K562 (cell line): ENCODE results near the gene CUEDC2. TPM values are rescaled to one million over a fixed set of nuclear protein-coding genes. Genes with fewer than 3 reads are reported as not detected.
"Not testable (repeated sequence)": the region's sequence is repeated elsewhere in the genome, so short reads cannot be mapped to it uniquely, and the experiment has no call there.

Experiments
- ATF1 ChIP-seq, 2 experiments: fragments of 450-650 bp in 1 of 2; IDR thresholded peaks; 2 replicates each; pipeline ENCODE4 v1.6.1; 2016; ENCODE audit warnings: missing compliant biosample characterization in 1 of 2, missing genetic modification characterization in 1 of 2
- BACH1 ChIP-seq: fragments of 200-800 bp; sonication (Bioruptor generic); IDR thresholded peaks from 2 replicates; pipeline ENCODE4 v1.6.1; 2016; ENCODE audit warnings: missing genetic modification characterization, missing compliant biosample characterization
- ILK ChIP-seq: fragments of 450-650 bp; IDR thresholded peaks from 2 replicates; pipeline ENCODE4 v1.6.1; 2016; ENCODE audit warnings: missing genetic modification characterization, low read depth, mild to moderate bottlenecking, missing compliant biosample characterization, moderate library complexity, borderline replicate concordance
- SMAD3 ChIP-seq: fragments of 450-650 bp; formaldehyde crosslinking; conservative IDR thresholded peaks from 2 replicates; pipeline ENCODE4 v1.4.0; 2020; ENCODE audit warnings: mild to moderate bottlenecking
- TCFL5 ChIP-seq: fragments of 250-450 bp; sonication (Bioruptor Pico); conservative IDR thresholded peaks from 2 replicates; pipeline ENCODE4 v1.6.1; 2021; ENCODE audit warnings: mild to moderate bottlenecking, moderate library complexity, matching md5 sums
- ZNF444 ChIP-seq: fragments of 250-450 bp; sonication (Bioruptor Pico); IDR thresholded peaks from 2 replicates; pipeline ENCODE4 v1.4.0; 2020; ENCODE audit warnings: mild to moderate bottlenecking, moderate library complexity
- ZNF668 ChIP-seq: fragments of 250-450 bp; sonication (Bioruptor Pico); IDR thresholded peaks from 2 replicates; pipeline ENCODE4 v1.8.0; 2022; ENCODE audit warnings: mild to moderate bottlenecking, inconsistent platforms
- ZNF717 ChIP-seq: fragments of 250-450 bp; sonication (Bioruptor Pico); IDR thresholded peaks from 2 replicates; pipeline ENCODE4 v1.5.0; 2021
- polyA plus RNA-seq, 8 experiments: library from polyadenylated mRNA; depleted of rRNA in 4 of 8; stranded (reverse) in 5 of 8; unstranded in 3 of 8; fragments of >200 nt; fragmentation: Nextera tagmentation in 2 of 8; fragmentation: Illumina TruSeq in 1 of 8; extraction: Ambion mirVana in 2 of 8; extraction: Trizol in 1 of 8; gene quantifications; 2 replicates each; pipeline versions ENCODE4 v1.2.1 to v1.2.3, GENCODE V29; 2011 to 2014; ENCODE audit warnings: inconsistent platforms in 1 of 8, missing spikeins in 1 of 8
- total RNA-seq, 7 experiments: library from RNA; depleted of rRNA in 6 of 7; stranded (reverse); fragments of >200 nt in 6 of 7; fragmentation: Illumina TruSeq in 2 of 7; extraction: Trizol in 2 of 7; gene quantifications; 2 replicates each; pipeline versions ENCODE4 v1.2.1 to v1.2.3, GENCODE V29; 2011 to 2021; ENCODE audit warnings: low replicate concordance in 1 of 7
- TF ChIP-seq, protein P1 (sequence below): fragments of 250-450 bp; sonication (Bioruptor Pico); IDR thresholded peaks from 2 replicates; pipeline ENCODE4 v1.8.0; 2021; ENCODE audit warnings: moderate library complexity, mild to moderate bottlenecking, inconsistent platforms
- TF ChIP-seq, protein P2 (sequence below): fragments of 450-650 bp; formaldehyde crosslinking; IDR thresholded peaks from 2 replicates; pipeline ENCODE4 v1.4.0; 2020; ENCODE audit warnings: mild to moderate bottlenecking, moderate library complexity
- TF ChIP-seq, protein P3 (sequence below): fragments of 250-450 bp; sonication (Bioruptor Pico); IDR thresholded peaks from 2 replicates; pipeline ENCODE4 v1.5.0; 2020; ENCODE audit warnings: mild to moderate bottlenecking, borderline replicate concordance
- TF ChIP-seq, protein P4 (sequence below), 2 experiments: fragments of 450-650 bp; formaldehyde crosslinking in 1 of 2; IDR thresholded peaks; 2 replicates each; pipeline versions ENCODE4 v1.4.0 to v1.6.1; 2014 to 2020; ENCODE audit warnings: mild to moderate bottlenecking in 2 of 2, borderline replicate concordance in 1 of 2, low read depth in 1 of 2

Gene CUEDC2
- total and polyA plus RNA-seq, 9 of the 15 experiments (the other 6 are each of a cell fraction or from before 2014, with no cell fraction given), result 8.5 to 48.9 (median 27.4) TPM

DNA sequence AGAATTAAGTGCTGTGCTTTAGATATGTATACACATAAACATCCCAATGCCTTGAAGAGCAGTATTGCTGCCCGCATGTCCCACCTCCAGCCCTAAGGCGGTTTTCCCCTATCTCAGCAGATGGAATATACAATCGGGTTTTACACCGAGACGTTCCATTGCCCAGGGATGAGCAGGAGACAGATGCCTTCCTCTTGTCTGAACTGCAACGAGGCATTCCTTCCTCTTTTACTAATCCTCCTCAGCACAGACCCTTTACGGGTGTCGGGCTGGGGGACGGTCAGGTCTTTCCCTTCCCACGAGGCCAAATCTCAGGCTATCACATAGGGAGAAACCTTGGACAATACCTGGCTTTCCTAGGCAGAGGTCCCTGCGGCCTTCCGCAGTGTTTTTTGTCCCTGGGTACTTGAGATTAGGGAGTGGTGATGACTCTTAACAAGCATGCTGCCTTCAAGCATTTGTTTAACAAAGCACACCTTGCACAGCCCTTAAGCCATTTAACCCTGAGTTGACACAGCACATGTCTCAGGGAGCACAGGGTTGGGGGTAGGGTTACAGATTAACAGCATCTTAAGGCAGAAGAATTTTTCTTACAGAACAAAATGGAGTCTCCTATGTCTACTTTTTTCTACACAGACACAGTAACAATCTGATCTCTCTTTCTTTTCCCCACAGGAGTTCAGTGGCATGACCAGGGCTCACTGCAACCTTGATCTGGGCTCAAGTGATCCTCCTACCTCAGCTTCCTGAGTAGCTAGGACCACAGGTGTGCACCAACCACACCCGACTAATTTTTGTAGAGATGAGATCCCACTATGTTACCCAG, 22.5 kb upstream of the CUEDC2 start (continued):
- TF ChIP-seq, protein P1, sequence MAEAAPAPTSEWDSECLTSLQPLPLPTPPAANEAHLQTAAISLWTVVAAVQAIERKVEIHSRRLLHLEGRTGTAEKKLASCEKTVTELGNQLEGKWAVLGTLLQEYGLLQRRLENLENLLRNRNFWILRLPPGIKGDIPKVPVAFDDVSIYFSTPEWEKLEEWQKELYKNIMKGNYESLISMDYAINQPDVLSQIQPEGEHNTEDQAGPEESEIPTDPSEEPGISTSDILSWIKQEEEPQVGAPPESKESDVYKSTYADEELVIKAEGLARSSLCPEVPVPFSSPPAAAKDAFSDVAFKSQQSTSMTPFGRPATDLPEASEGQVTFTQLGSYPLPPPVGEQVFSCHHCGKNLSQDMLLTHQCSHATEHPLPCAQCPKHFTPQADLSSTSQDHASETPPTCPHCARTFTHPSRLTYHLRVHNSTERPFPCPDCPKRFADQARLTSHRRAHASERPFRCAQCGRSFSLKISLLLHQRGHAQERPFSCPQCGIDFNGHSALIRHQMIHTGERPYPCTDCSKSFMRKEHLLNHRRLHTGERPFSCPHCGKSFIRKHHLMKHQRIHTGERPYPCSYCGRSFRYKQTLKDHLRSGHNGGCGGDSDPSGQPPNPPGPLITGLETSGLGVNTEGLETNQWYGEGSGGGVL (CRISPR knock-in tag), result peak; percentile 94
- TF ChIP-seq BACH1 (tag), result peak; percentile 78; the same call in 1 of the 2 replicates
- TF ChIP-seq, protein P2, sequence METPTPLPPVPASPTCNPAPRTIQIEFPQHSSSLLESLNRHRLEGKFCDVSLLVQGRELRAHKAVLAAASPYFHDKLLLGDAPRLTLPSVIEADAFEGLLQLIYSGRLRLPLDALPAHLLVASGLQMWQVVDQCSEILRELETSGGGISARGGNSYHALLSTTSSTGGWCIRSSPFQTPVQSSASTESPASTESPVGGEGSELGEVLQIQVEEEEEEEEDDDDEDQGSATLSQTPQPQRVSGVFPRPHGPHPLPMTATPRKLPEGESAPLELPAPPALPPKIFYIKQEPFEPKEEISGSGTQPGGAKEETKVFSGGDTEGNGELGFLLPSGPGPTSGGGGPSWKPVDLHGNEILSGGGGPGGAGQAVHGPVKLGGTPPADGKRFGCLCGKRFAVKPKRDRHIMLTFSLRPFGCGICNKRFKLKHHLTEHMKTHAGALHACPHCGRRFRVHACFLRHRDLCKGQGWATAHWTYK (CRISPR knock-in tag), result peak; percentile 95
- peak; percentile 86; the same call in 1 of the 2 replicates for TF ChIP-seq ZNF717 (CRISPR knock-in tag)
- TF ChIP-seq TCFL5 (CRISPR knock-in tag), result peak; percentile 89
- TF ChIP-seq ZNF668, result peak; percentile 97
- not testable (repeated sequence) for TF ChIP-seq ATF1 (CRISPR knock-in tag; IDR thresholded peaks at IDR 0.05)
- peak; percentile 9; the same call in 1 of the 2 replicates for TF ChIP-seq ATF1 (tag; IDR thresholded peaks at IDR 0.05)
- peak; percentile 93 for TF ChIP-seq SMAD3
- TF ChIP-seq ILK (tag), result peak; percentile 88
- TF ChIP-seq, protein P3, sequence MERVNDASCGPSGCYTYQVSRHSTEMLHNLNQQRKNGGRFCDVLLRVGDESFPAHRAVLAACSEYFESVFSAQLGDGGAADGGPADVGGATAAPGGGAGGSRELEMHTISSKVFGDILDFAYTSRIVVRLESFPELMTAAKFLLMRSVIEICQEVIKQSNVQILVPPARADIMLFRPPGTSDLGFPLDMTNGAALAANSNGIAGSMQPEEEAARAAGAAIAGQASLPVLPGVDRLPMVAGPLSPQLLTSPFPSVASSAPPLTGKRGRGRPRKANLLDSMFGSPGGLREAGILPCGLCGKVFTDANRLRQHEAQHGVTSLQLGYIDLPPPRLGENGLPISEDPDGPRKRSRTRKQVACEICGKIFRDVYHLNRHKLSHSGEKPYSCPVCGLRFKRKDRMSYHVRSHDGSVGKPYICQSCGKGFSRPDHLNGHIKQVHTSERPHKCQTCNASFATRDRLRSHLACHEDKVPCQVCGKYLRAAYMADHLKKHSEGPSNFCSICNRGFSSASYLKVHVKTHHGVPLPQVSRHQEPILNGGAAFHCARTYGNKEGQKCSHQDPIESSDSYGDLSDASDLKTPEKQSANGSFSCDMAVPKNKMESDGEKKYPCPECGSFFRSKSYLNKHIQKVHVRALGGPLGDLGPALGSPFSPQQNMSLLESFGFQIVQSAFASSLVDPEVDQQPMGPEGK (CRISPR knock-in tag), result peak; percentile 68; the same call in 1 of the 2 replicates
- TF ChIP-seq, protein P4, sequence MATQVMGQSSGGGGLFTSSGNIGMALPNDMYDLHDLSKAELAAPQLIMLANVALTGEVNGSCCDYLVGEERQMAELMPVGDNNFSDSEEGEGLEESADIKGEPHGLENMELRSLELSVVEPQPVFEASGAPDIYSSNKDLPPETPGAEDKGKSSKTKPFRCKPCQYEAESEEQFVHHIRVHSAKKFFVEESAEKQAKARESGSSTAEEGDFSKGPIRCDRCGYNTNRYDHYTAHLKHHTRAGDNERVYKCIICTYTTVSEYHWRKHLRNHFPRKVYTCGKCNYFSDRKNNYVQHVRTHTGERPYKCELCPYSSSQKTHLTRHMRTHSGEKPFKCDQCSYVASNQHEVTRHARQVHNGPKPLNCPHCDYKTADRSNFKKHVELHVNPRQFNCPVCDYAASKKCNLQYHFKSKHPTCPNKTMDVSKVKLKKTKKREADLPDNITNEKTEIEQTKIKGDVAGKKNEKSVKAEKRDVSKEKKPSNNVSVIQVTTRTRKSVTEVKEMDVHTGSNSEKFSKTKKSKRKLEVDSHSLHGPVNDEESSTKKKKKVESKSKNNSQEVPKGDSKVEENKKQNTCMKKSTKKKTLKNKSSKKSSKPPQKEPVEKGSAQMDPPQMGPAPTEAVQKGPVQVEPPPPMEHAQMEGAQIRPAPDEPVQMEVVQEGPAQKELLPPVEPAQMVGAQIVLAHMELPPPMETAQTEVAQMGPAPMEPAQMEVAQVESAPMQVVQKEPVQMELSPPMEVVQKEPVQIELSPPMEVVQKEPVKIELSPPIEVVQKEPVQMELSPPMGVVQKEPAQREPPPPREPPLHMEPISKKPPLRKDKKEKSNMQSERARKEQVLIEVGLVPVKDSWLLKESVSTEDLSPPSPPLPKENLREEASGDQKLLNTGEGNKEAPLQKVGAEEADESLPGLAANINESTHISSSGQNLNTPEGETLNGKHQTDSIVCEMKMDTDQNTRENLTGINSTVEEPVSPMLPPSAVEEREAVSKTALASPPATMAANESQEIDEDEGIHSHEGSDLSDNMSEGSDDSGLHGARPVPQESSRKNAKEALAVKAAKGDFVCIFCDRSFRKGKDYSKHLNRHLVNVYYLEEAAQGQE (IDR thresholded peaks at IDR 0.05; ENCODE audit: borderline replicate concordance), result not testable (repeated sequence)
- TF ChIP-seq, protein P4 (CRISPR knock-in tag; IDR thresholded peaks at IDR 0.05; ENCODE audit: low read depth), result peak; percentile 67; the same call in 1 of the 2 replicates
- TF ChIP-seq ZNF444 (CRISPR knock-in tag), result peak; percentile 65; the same call in 1 of the 2 replicates
